AG10803 (cell line): ENCODE data around the gene GZF1.

ENCODE experiments used
- DNase-seq: peaks from one replicate; pipeline ENCODE4 v3.0.0; 2010; ENCODE audit warnings: low read depth
- H3K4me3 ChIP-seq: 2 replicates; pipeline ENCODE4 v1.5.1; 2011; ENCODE audit warnings: mild to moderate bottlenecking, low read length, control low read depth
- TF ChIP-seq, protein P1 (sequence below): conservative IDR thresholded peaks from 2 replicates; pipeline ENCODE4 v1.5.1; 2011; ENCODE audit warnings: mild to moderate bottlenecking, low read length, control low read depth, inconsistent platforms

GZF1 gene

DNA sequence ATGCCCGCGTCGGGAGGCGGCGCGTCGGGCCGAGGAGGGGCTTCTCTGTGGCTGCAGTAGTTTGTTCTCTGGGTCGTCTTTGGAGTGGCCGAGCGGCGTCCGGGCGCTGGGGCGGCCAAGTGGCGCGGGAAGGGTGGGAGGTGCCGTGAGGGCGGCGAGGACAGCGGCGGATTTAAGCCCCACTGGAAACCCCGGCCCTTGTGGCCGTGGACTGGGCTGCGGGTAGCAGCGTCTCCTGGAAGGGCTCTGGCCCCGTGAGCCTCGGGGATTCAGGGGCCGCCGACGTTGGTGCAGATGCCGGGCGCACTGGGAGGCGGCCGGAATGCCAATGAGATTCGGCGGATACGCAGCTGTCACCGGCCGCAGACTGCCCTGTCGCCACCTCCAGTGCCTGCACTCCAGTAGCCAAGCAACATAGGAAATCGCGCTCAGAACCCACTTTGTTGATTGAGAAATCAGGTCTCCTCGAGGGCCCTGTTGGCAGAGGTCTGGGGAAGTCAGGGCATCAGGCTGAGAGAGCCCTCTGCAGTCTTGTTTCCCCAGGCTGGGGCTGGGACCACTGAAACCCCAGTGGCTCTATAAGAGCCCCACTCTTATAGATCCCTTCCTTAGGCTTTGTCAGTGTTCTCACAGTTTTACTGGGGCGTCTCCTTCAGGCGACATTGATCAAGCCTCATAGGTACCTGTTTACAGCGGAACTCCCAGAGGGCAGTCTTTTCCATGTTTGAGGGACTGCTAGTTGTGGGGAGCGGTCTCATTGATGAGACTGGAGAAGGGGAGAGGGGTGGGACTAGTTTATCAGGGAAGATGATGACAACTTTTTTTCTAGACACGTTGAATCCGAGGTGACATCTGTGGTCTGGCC is 642 bp downstream of the GZF1 start:
- TF ChIP-seq, protein P1, sequence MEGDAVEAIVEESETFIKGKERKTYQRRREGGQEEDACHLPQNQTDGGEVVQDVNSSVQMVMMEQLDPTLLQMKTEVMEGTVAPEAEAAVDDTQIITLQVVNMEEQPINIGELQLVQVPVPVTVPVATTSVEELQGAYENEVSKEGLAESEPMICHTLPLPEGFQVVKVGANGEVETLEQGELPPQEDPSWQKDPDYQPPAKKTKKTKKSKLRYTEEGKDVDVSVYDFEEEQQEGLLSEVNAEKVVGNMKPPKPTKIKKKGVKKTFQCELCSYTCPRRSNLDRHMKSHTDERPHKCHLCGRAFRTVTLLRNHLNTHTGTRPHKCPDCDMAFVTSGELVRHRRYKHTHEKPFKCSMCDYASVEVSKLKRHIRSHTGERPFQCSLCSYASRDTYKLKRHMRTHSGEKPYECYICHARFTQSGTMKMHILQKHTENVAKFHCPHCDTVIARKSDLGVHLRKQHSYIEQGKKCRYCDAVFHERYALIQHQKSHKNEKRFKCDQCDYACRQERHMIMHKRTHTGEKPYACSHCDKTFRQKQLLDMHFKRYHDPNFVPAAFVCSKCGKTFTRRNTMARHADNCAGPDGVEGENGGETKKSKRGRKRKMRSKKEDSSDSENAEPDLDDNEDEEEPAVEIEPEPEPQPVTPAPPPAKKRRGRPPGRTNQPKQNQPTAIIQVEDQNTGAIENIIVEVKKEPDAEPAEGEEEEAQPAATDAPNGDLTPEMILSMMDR = no peak; the same call in 1 of the 2 replicates
- peak; percentile 48 for DNase-seq

DNA sequence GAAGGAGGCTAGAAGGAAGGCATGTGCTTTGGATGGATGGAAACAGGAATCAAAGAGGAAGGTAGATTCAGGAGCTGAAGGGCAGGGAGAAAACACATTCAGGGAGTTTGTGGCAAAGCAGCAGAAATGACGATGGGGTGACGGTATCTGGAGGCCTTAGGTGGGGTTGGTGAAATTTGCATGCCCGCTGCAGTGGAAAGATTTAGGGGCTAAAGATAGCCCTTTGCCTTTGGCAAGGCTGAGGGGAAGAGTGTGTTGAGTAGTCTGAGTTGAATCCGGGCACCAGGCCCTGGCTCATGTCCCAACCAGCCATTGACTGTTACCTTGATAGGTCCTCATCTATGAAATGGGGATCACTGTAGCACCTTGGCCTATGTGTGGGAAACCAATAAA is 1.3 kb downstream of the GZF1 start:
- DNase-seq = no peak
- TF ChIP-seq, protein P1 = no peak
- peak overlapping the region; percentile 77 for H3K4me3 ChIP-seq

More for the DNA sequence above, 642 bp downstream of the GZF1 start:
- H3K4me3 ChIP-seq = peak overlapping the region; percentile 77

DNA sequence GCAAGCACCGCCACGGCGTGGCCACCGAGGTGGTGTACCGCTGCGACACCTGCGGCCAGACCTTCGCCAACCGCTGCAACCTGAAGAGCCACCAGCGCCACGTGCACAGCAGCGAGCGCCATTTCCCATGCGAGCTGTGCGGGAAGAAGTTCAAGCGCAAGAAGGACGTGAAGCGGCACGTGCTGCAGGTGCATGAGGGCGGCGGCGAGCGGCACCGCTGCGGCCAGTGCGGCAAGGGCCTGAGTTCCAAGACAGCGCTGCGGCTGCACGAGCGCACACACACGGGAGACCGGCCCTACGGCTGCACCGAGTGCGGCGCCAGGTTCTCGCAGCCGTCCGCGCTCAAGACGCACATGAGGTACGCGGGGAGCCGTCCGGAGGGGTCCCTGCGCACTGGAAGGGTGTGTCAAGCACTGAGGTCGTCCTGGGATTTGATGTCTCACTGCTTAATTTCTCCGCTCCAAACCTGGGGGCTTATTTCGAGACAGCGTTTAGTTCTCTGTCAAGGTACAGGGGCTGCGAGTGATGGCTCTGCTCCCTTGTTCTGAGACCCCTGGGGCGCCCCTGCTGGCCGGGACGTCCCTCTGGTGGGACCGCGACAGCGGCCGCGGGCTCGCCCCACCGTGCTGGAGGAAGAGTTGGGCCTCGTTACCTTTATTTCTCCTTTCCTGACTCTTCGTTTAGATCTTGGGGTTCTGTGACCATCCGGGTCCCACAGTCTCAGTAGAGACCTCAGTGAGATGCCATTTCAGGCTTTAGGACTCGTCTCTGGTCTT is 3.6 kb downstream of the GZF1 start:
- TF ChIP-seq, protein P1 = no peak
- H3K4me3 ChIP-seq = no peak overlapping the region
- no peak for DNase-seq

DNA sequence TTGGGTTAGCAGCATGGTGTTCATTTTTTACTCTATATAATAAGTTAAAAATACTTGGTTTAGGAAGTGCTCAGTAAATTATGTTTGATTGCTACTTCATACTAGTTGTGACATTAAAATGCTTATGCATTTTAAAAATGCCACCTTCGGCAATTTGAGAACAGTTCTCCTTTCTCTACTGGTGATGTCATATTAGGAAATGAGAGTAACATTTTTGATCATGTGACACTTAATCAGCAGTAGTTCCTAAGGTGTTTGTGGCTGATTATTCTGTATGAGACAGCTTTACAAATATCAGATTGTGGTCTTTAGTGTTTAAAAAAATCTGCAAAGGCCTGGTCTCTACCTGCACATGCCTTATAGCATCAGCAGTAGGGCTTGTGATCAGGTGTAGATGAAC is 4.4 kb downstream of the GZF1 start:
- DNase-seq = no peak
- TF ChIP-seq, protein P1 = no peak
- no peak overlapping the region for H3K4me3 ChIP-seq

DNA sequence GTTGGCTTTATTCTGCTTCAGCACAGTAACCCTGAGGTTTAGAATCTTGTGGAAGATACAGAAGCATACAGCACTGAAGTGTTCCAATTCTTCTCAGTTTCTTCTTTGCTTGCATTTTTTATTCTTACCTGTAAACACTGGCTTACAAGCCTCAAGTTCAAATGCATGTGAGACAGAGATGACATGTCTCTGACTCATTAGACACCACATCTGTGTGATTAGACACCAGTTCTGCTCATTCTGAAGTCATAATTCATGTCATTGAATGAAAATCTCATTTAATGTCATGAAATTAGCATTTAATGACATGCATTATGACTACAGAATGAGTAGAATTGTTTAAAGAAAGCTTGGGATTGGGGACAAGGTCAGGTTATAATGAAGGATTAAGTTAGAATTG is 5.8 kb downstream of the GZF1 start:
- H3K4me3 ChIP-seq = no peak overlapping the region
- DNase-seq = no peak
- TF ChIP-seq, protein P1 = no peak

DNA sequence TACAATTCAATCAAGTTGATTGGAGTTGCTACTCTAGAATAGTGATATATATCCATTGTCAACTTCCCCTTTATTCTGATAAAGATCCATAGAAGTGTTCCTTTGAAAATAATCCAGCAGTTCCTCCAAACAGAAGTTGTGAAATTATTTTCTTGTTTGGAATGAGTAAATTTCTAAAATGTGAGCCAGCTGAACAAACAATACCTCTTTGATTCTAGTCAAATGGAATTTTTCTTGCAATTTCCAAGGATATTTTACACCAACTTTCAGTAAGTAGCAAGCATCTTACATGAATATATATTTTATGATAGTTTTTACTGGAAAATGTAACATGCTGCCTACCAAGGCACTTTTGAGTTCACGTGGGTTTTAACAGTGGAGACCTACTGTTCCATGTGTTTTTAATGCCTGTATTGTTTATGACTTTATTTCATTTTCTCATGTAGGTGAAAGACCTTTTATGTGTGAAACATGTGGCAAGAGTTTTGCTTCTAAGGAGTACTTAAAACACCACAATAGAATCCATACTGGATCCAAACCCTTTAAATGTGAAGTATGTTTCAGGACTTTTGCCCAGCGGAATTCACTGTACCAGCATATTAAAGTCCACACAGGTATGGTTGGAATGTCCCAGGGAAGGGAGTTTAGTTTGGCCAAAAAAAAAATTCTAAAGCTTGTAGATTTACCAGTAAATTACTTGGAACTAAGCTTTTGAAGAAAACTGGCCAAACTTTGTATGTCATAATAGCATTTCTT is 6.5 kb downstream of the GZF1 start:
- DNase-seq = peak; percentile 64
- no peak overlapping the region for H3K4me3 ChIP-seq
- TF ChIP-seq, protein P1 = no peak
